CD4-positive, alpha-beta T cell (primary cell): ENCODE data around the gene GORASP1. TPM values are rescaled to one million over a fixed set of nuclear protein-coding genes. Genes with fewer than 3 reads are reported as not detected.
A peak's percentile ranks its signal among the peaks of the same experiment; 100 is the strongest.

Experiments
- ATAC-seq: fragments of 200-7000 bp; cut with Tn5 transposase; one replicate; pipeline ENCODE4 v1.10.0; 2022; ENCODE audit warnings: mild to moderate bottlenecking; ENCODE audit not compliant: poor library complexity
- CTCF ChIA-PET: fragments of 350-600 bp; sonication (Branson Sonifier 250); formaldehyde crosslinking; loops from one replicate; lab custom pipeline; 2021; ENCODE audit warnings: antibody characterized with exemption, inconsistent platforms; lab: Charles Lee
- POLR2A ChIA-PET: fragments of 350-600 bp; sonication (Branson Sonifier 250); formaldehyde crosslinking; loops from one replicate; lab custom pipeline; 2021; ENCODE audit warnings: antibody characterized with exemption, inconsistent platforms; lab: Charles Lee
- DNase-seq, 14 experiments: peaks; one replicate each; pipeline ENCODE4 v3.0.0-alpha.2; 2013 to 2020; ENCODE audit warnings: mixed read lengths in 2 of 14
- H3K27ac ChIP-seq, 2 donors: one replicate each; pipeline versions ENCODE4 v1.5.1 to v1.7.0; 2013; ENCODE audit warnings: low read length in 2 of 2, low read depth in 1 of 2, mild to moderate bottlenecking in 1 of 2
- H3K27me3 ChIP-seq, 2 experiments: 1 replicate in 1 of 2; 2 replicates in 1 of 2; pipeline versions ENCODE4 v1.6.1 to v1.7.0; 2013; ENCODE audit warnings: low read length in 2 of 2, control low read depth in 1 of 2, mild to moderate bottlenecking in 1 of 2, moderate library complexity in 1 of 2; ENCODE audit not compliant: insufficient read depth in 2 of 2, control insufficient read depth in 1 of 2
- H3K36me3 ChIP-seq: one replicate; pipeline ENCODE4 v1.6.1; 2013; ENCODE audit warnings: low read length, control low read depth; ENCODE audit not compliant: insufficient read depth
- H3K4me1 ChIP-seq: one replicate; pipeline ENCODE4 v1.6.1; 2013; ENCODE audit warnings: low read length, control low read depth; ENCODE audit not compliant: insufficient read depth
- H3K4me3 ChIP-seq: one replicate; pipeline ENCODE4 v1.5.1; 2013; ENCODE audit warnings: mild to moderate bottlenecking, low read length, moderate library complexity
- H3K9me3 ChIP-seq, 2 experiments: 1 replicate in 1 of 2; 2 replicates in 1 of 2; pipeline versions ENCODE4 v1.6.1 to v1.7.0; 2013; ENCODE audit warnings: low read length in 2 of 2, mild to moderate bottlenecking in 2 of 2, control low read depth in 1 of 2, moderate library complexity in 1 of 2; ENCODE audit not compliant: control insufficient read depth in 1 of 2, insufficient read depth in 1 of 2
- H3K27ac Mint-ChIP-seq: one replicate; pipeline ENCODE4 v1.8.0; 2020; ENCODE audit warnings: mixed read lengths
- H3K27me3 Mint-ChIP-seq: one replicate; pipeline ENCODE4 v1.8.0; 2021; ENCODE audit warnings: mixed read lengths
- H3K36me3 Mint-ChIP-seq: one replicate; pipeline ENCODE4 v1.8.0; 2021; ENCODE audit warnings: low read depth, mixed read lengths
- H3K4me1 Mint-ChIP-seq: one replicate; pipeline ENCODE4 v1.8.0; 2021; ENCODE audit warnings: low read depth, mixed read lengths
- H3K4me3 Mint-ChIP-seq: one replicate; pipeline ENCODE4 v1.8.0; 2020; ENCODE audit warnings: mild to moderate bottlenecking, mixed read lengths
- H3K9me3 Mint-ChIP-seq: one replicate; pipeline ENCODE4 v1.8.0; 2020; ENCODE audit warnings: mixed read lengths
- intact Hi-C, 2 experiments: fragments of 100-400 bp; cut with DNase I in 1 of 2; cut with micrococcal nuclease in 1 of 2; formaldehyde crosslinking; loops; one replicate each; pipeline versions ENCODE4 v1.15.1 to v1.9.0; 2023 to 2025; cut with DNase I, micrococcal nuclease
- total RNA-seq, 174 experiments: library from RNA in 2 of 174; stranded (reverse) in 2 of 174; gene quantifications; one replicate each; pipeline ENCODE4 v1.2.3 and lab custom pipeline; 2021 to 2026
- TF ChIP-seq, protein P1 (sequence below): fragments of 200-600 bp; IDR thresholded peaks from one replicate; pipeline ENCODE4 v1.8.0; 2022; ENCODE audit warnings: antibody characterized with exemption, mild to moderate bottlenecking

The GORASP1 gene
- total RNA-seq, 2 experiments from 2014 or later = 29.1 to 31.5 TPM

GRCh38 chr3:39102504-39103323 lies 4.7 kb downstream of the GORASP1 start:
- TF ChIP-seq, protein P1, sequence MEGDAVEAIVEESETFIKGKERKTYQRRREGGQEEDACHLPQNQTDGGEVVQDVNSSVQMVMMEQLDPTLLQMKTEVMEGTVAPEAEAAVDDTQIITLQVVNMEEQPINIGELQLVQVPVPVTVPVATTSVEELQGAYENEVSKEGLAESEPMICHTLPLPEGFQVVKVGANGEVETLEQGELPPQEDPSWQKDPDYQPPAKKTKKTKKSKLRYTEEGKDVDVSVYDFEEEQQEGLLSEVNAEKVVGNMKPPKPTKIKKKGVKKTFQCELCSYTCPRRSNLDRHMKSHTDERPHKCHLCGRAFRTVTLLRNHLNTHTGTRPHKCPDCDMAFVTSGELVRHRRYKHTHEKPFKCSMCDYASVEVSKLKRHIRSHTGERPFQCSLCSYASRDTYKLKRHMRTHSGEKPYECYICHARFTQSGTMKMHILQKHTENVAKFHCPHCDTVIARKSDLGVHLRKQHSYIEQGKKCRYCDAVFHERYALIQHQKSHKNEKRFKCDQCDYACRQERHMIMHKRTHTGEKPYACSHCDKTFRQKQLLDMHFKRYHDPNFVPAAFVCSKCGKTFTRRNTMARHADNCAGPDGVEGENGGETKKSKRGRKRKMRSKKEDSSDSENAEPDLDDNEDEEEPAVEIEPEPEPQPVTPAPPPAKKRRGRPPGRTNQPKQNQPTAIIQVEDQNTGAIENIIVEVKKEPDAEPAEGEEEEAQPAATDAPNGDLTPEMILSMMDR = no peak
- Histone ChIP-seq H3K27ac (peak overlapping the region in 1 of 2 donors; percentile 41), H3K9me3 (no peaks in the 10 kb centered on the region), H3K4me3 (no peak overlapping the region), H3K27me3 (no peaks in the 10 kb centered on the region), H3K36me3 (peaks cover 34% of the 10 kb centered on the region), H3K4me1 (peaks cover 48% of the 10 kb centered on the region)
- intact Hi-C loops = loop anchor here in 1 of 2 experiments (5.0 kb wide), 1 partner anchor 275 kb away; no protein-coding TSS in a partner anchor
- Mint-ChIP-seq H3K4me1 (peaks cover 52% of the 10 kb centered on the region), H3K27ac (peak overlapping the region; percentile 61), H3K36me3 (peaks cover 28% of the 10 kb centered on the region), H3K4me3 (peak overlapping the region; percentile 34), H3K9me3 (no peaks in the 10 kb centered on the region), H3K27me3 (no peaks in the 10 kb centered on the region)
- ATAC-seq = no peak
- DNase-seq = no peak
- POLR2A ChIA-PET = no interaction called here
- CTCF ChIA-PET = interaction anchor here (4.8 kb wide), 1 partner anchor 186 kb away, joined by 24 read pairs; no protein-coding TSS in a partner anchor

GRCh38 chr3:39101022-39101689 lies 6.3 kb downstream of the GORASP1 start:
- ChIA-PET POLR2A (no interaction called here), CTCF (interaction anchor here (0.5 to 1.3 kb wide), 4 partner anchors 13 to 276 kb away, joined by 3 to 7 read pairs (median 4); no protein-coding TSS in a partner anchor)
- intact Hi-C loops = loop anchor here (1.0 to 5.0 kb wide), 2 partner anchors 187 to 276 kb away; no protein-coding TSS in a partner anchor
- H3K27ac ChIP-seq = no peak overlapping the region
- Mint-ChIP-seq H3K27me3 (no peaks in the 10 kb centered on the region), H3K4me1 (peaks cover 42% of the 10 kb centered on the region), H3K4me3 (no peak overlapping the region), H3K36me3 (peaks cover 40% of the 10 kb centered on the region), H3K9me3 (no peaks in the 10 kb centered on the region), H3K27ac (peak overlapping the region; percentile 19)
- DNase-seq (peak in 11 of 14 experiments; percentile 17 to 78 (median 37)), ATAC-seq (peak; percentile 66)
- H3K9me3 ChIP-seq = no peaks in the 10 kb centered on the region
- H3K4me1 ChIP-seq = peaks cover 39% of the 10 kb centered on the region
- no peak overlapping the region for H3K4me3 ChIP-seq
- no peaks in the 10 kb centered on the region for H3K27me3 ChIP-seq
- TF ChIP-seq, protein P1 = peak; percentile 69
- H3K36me3 ChIP-seq = peaks cover 49% of the 10 kb centered on the region

DNA sequence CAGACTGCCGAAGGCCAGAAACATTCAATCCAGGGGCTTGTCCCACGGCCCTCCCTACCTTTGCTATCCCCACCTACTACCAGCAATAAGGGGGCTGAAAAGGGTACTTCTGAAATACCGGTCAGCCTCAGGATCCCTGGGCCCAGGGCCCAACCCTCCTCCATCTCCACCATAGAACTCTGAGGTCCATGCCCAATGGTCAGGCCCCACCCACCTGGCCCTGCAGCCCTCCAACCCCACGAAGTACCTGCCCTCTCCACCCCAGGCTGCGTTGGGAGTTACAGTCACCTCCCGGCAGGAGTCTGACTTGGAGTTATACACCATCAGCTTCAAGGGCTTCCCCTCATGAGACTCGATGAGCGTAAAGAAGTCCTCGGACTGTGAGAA lies 6.9 kb downstream of the GORASP1 start:
- Histone ChIP-seq H3K4me1 (peaks cover 33% of the 10 kb centered on the region), H3K36me3 (peaks cover 55% of the 10 kb centered on the region), H3K9me3 (no peaks in the 10 kb centered on the region), H3K27ac (no peak overlapping the region), H3K4me3 (no peak overlapping the region), H3K27me3 (no peaks in the 10 kb centered on the region)
- POLR2A ChIA-PET = interaction anchor here (0.6 kb wide), 1 partner anchor 50 kb away, joined by 3 read pairs; no protein-coding TSS in a partner anchor
- TF ChIP-seq, protein P1 = no peak
- no peaks in the 10 kb centered on the region for H3K9me3 Mint-ChIP-seq
- H3K36me3 Mint-ChIP-seq = peaks cover 47% of the 10 kb centered on the region
- peak overlapping the region; percentile 19 for H3K27ac Mint-ChIP-seq
- H3K27me3 Mint-ChIP-seq = no peaks in the 10 kb centered on the region
- CTCF ChIA-PET = interaction anchor here (0.5 to 1.3 kb wide), 2 partner anchors 190 to 276 kb away, joined by 4 to 7 read pairs; no protein-coding TSS in a partner anchor
- no peak overlapping the region for H3K4me3 Mint-ChIP-seq
- intact Hi-C loops = loop anchor here in 1 of 2 experiments (5.0 kb wide), 1 partner anchor 277 kb away; no protein-coding TSS in a partner anchor
- H3K4me1 Mint-ChIP-seq = peaks cover 35% of the 10 kb centered on the region
- DNase-seq (no peak), ATAC-seq (no peak)
